ENCODE data around the gene EWSR1. TPM values are rescaled to one million over a fixed set of nuclear protein-coding genes. Genes with fewer than 3 reads are reported as not detected.

EWSR1 gene
- total RNA-seq, 4 donors from 2014 or later: 174 to 211 (median 188) TPM

DNA sequence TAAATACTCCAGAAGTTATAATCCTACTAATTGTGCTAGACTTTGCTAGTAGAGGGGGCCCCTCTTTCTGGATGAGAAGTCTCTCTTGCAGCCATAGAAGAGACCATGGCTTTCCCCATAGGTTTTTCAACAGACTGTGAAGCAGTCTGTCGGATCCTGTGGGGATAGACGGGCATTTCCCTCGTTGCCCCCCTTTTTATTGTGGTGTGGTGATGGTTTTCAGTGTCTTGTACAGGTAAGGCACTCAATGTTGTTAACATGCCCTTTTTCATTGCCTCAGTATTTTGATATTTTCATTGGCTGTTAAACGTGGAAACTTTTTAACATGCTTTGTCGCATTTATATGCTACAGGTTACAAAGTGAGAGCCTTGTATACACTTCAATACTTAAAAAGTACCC is 22.0 kb downstream of the EWSR1 start:
- DNase-seq (ENCODE audit: low spot score in 2 of 2): no peak

GRCh38 chr22:29291215-29291614 is 23.1 kb downstream of the EWSR1 start:
- 45 to 56% methylated on average over 7 of the region's 7 CpGs for WGBS, 2 donors
- DNase-seq (ENCODE audit: low spot score in 2 of 2): no peak
- TF ChIP-seq EP300 (IDR thresholded peaks at IDR 0.05) (no peak), CTCF (IDR thresholded peaks at IDR 0.05) (no peak), POLR2A (IDR thresholded peaks at IDR 0.05) (no peak)
- peaks cover 9 to 94% (median 32%) of the 10 kb centered on the region in 3 donors for H3K36me3 ChIP-seq
- H3K9me3 ChIP-seq: no peaks in the 10 kb centered on the region
- peaks cover 0 to 44% (median 5%) of the 10 kb centered on the region in 4 donors for H3K4me1 ChIP-seq
- H3K27ac ChIP-seq: peak overlapping the region in 1 of 4 donors; percentile 27
- no peaks in the 10 kb centered on the region for H3K27me3 ChIP-seq
- no peak overlapping the region for H3K4me3 ChIP-seq

More for the DNA sequence above, 22.0 kb downstream of the EWSR1 start:
- no peaks in the 10 kb centered on the region for H3K9me3 ChIP-seq
- H3K4me1 ChIP-seq: peaks cover 0 to 44% (median 5%) of the 10 kb centered on the region in 4 donors
- no peaks in the 10 kb centered on the region for H3K27me3 ChIP-seq
- peaks cover 9 to 94% (median 30%) of the 10 kb centered on the region in 3 donors for H3K36me3 ChIP-seq
- 54 to 56% methylated on average over 5 of the region's 5 CpGs for WGBS, 2 donors
- H3K4me3 ChIP-seq: no peak overlapping the region
- no peak for TF ChIP-seq EP300 (IDR thresholded peaks at IDR 0.05)
- no peak for TF ChIP-seq POLR2A (IDR thresholded peaks at IDR 0.05)
- no peak for TF ChIP-seq CTCF (IDR thresholded peaks at IDR 0.05)
- H3K27ac ChIP-seq: no peak overlapping the region

DNA sequence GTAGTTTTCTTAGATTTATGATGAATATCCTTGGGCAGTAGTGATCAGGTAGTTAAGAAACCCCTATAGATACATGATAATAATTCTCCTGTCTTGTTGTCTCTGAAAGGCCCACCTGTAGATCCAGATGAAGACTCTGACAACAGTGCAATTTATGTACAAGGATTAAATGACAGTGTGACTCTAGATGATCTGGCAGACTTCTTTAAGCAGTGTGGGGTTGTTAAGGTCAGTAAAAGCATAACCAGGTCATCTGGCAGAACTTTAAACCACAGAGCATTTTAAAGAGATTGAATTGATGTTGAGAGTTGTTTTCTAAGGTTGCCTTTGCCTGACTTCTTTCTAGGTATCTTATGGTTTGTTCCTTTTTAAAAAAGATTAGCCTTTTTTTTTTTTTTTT is 24.3 kb downstream of the EWSR1 start:
- peaks cover 0 to 39% (median 5%) of the 10 kb centered on the region in 4 donors for H3K4me1 ChIP-seq
- DNase-seq (ENCODE audit: low spot score in 2 of 2): no peak
- no peak overlapping the region for H3K4me3 ChIP-seq
- TF ChIP-seq CTCF (IDR thresholded peaks at IDR 0.05) (no peak), POLR2A (IDR thresholded peaks at IDR 0.05) (no peak), EP300 (IDR thresholded peaks at IDR 0.05) (no peak)
- no peaks in the 10 kb centered on the region for H3K9me3 ChIP-seq
- H3K36me3 ChIP-seq: peaks cover 12 to 97% (median 38%) of the 10 kb centered on the region in 3 donors
- H3K27ac ChIP-seq: no peak overlapping the region
- no peaks in the 10 kb centered on the region for H3K27me3 ChIP-seq

DNA sequence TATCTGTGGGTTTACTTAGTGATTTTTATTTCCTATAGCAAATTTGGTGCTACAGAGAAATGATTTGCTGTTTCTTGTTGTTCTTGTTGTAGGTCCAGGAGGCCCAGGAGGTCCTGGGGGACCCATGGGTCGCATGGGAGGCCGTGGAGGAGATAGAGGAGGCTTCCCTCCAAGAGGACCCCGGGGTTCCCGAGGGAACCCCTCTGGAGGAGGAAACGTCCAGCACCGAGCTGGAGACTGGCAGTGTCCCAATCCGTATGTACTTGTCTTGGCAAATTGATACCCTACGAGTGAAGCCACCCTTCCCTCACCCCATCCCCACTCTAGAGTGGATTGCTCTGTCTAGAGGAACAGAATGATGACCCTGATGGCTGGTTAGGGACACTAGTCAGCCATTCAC is 30.6 kb downstream of the EWSR1 start:
- no peak for DNase-seq (ENCODE audit: low spot score in 2 of 2)
- 66 to 86% methylated on average over 8 of the region's 8 CpGs for WGBS, 2 donors
- peaks cover 0 to 17% (median 10%) of the 10 kb centered on the region in 4 donors for H3K4me1 ChIP-seq
- no peaks in the 10 kb centered on the region for H3K27me3 ChIP-seq
- peaks cover 6 to 83% (median 55%) of the 10 kb centered on the region in 3 donors for H3K36me3 ChIP-seq
- no peak for TF ChIP-seq POLR2A (IDR thresholded peaks at IDR 0.05)
- no peaks in the 10 kb centered on the region for H3K9me3 ChIP-seq
- no peak overlapping the region for H3K4me3 ChIP-seq
- no peak overlapping the region for H3K27ac ChIP-seq

- 86 to 87% methylated on average over 19 of the region's 19 CpGs for WGBS, 2 donors
- Histone ChIP-seq H3K27me3 (no peaks in the 10 kb centered on the region), H3K9me3 (no peaks in the 10 kb centered on the region), H3K27ac (no peak overlapping the region), H3K4me3 (no peak overlapping the region), H3K36me3 (peaks cover 3 to 76% (median 51%) of the 10 kb centered on the region in 3 donors), H3K4me1 (peaks cover 0 to 17% (median 10%) of the 10 kb centered on the region in 4 donors)
- TF ChIP-seq EP300 (IDR thresholded peaks at IDR 0.05) (no peak), CTCF (IDR thresholded peaks at IDR 0.05) (no peak), POLR2A (IDR thresholded peaks at IDR 0.05) (no peak)
- no peak for DNase-seq (ENCODE audit: low spot score in 2 of 2)
Observed at GRCh38 chr22:29299136-29299900, 31.2 kb downstream of the EWSR1 start.
